Keratinocyte (primary cell): ENCODE data around the gene VPS50. TPM values are rescaled to one million over a fixed set of nuclear protein-coding genes. Genes with fewer than 3 reads are reported as not detected.

Source experiments
- DNase-seq: peaks from one replicate; pipeline ENCODE4 v3.0.0-alpha.2; 2011; ENCODE audit warnings: low read depth, missing footprints, low spot score
- FAIRE-seq: peaks from 2 replicates; lab custom pipeline; 2011; peaks lifted over from hg19 to GRCh38; lab: Jason Lieb, UNC
- H2AFZ ChIP-seq: 2 replicates; pipeline ENCODE4 v1.6.0; 2012; ENCODE audit warnings: low read length, control low read depth, inconsistent platforms; ENCODE audit not compliant: control insufficient read depth
- H3K27ac ChIP-seq: 2 replicates; pipeline ENCODE4 v1.5.1; 2011; ENCODE audit warnings: low read length; ENCODE audit not compliant: control insufficient read depth, insufficient read depth
- H3K27me3 ChIP-seq: 3 replicates; pipeline ENCODE4 v1.6.0; 2011; ENCODE audit warnings: low read length; ENCODE audit not compliant: control insufficient read depth, insufficient read depth; ENCODE audit errors: extremely low read depth
- H3K36me3 ChIP-seq, 2 experiments: 2 replicates in 1 of 2; 3 replicates in 1 of 2; pipeline ENCODE4 v1.5.1; 2011; ENCODE audit warnings: low read length in 2 of 2, mild to moderate bottlenecking in 1 of 2; ENCODE audit not compliant: control insufficient read depth in 2 of 2, insufficient read depth in 2 of 2; ENCODE audit errors: extremely low read depth in 1 of 2
- H3K4me1 ChIP-seq: 3 replicates; pipeline ENCODE4 v1.5.1; 2011; ENCODE audit warnings: low read length; ENCODE audit not compliant: control insufficient read depth, insufficient read depth; ENCODE audit errors: extremely low read depth
- H3K4me2 ChIP-seq: 3 replicates; pipeline ENCODE4 v1.6.0; 2011; ENCODE audit warnings: low read depth, low read length; ENCODE audit not compliant: control insufficient read depth, insufficient read depth; ENCODE audit errors: extremely low read depth
- H3K4me3 ChIP-seq, 3 experiments: fragments of 200-600 bp in 1 of 3; sonication (generic) in 1 of 3; 2 replicates in 2 of 3; 3 replicates in 1 of 3; pipeline ENCODE4 v1.5.1; 2011 to 2016; ENCODE audit warnings: low read length in 3 of 3, mild to moderate bottlenecking in 3 of 3, control low read depth in 2 of 3, inconsistent platforms in 1 of 3, low read depth in 1 of 3, mixed read lengths in 1 of 3, mixed run types in 1 of 3, moderate library complexity in 1 of 3; ENCODE audit not compliant: control insufficient read depth in 2 of 3, insufficient read depth in 2 of 3; ENCODE audit errors: extremely low read depth in 1 of 3
- H3K79me2 ChIP-seq: 2 replicates; pipeline ENCODE4 v1.6.0; 2012; ENCODE audit warnings: low read length; ENCODE audit not compliant: control insufficient read depth, insufficient read depth
- H3K9ac ChIP-seq: 3 replicates; pipeline ENCODE4 v1.6.0; 2011; ENCODE audit warnings: low read length; ENCODE audit not compliant: control insufficient read depth, insufficient read depth; ENCODE audit errors: extremely low read depth
- H3K9me1 ChIP-seq: 3 replicates; pipeline ENCODE4 v1.6.0; 2011; ENCODE audit warnings: low read length; ENCODE audit not compliant: control insufficient read depth, insufficient read depth; ENCODE audit errors: extremely low read depth
- H3K9me3 ChIP-seq: 2 replicates; pipeline ENCODE4 v1.5.1; 2012; ENCODE audit warnings: low read depth, low read length; ENCODE audit not compliant: control insufficient read depth
- H4K20me1 ChIP-seq: 3 replicates; pipeline ENCODE4 v1.6.0; 2011; ENCODE audit warnings: low read length; ENCODE audit not compliant: control insufficient read depth, insufficient read depth; ENCODE audit errors: extremely low read depth
- EZH2 ChIP-seq: IDR thresholded peaks from one replicate; pipeline ENCODE4 v1.6.1; 2012; ENCODE audit warnings: inconsistent platforms, mild to moderate bottlenecking, low read length, moderate library complexity
- dilution Hi-C: fragments of 300-500 bp; cut with MboI; formaldehyde crosslinking; loops from one replicate; pipeline ENCODE4 v1.7.0; 2020; ENCODE audit warnings: low sequenced_read_pairs; ENCODE audit not compliant: extremely low pct_ligation_motif_present
- polyA plus RNA-seq, 5 experiments: library from polyadenylated mRNA; depleted of rRNA in 3 of 5; stranded (reverse) in 3 of 5; stranded (forward) in 1 of 5; unstranded in 1 of 5; fragments of >200 nt; gene quantifications; 1 replicate in 1 of 5; 2 replicates in 3 of 5; 3 replicates in 1 of 5; pipeline versions ENCODE4 v1.2.1 to v1.2.3, GENCODE V29; 2011 to 2012; ENCODE audit warnings: missing spikeins in 2 of 5, low read depth in 1 of 5, low replicate concordance in 1 of 5
- TF ChIP-seq, protein P1 (sequence below), 3 experiments: IDR thresholded peaks in 1 of 3; conservative IDR thresholded peaks in 1 of 3; optimal IDR thresholded peaks in 1 of 3; 2 replicates in 2 of 3; 3 replicates in 1 of 3; pipeline versions ENCODE3 to v1.5.1; 2011; ENCODE audit warnings: low read length in 3 of 3, mild to moderate bottlenecking in 3 of 3, moderate library complexity in 2 of 3, control low read depth in 1 of 3, inconsistent platforms in 1 of 3; ENCODE audit not compliant: insufficient read depth in 2 of 3; ENCODE audit errors: extremely low read depth in 1 of 3

VPS50 gene
- polyA plus RNA-seq, 1 donor (not counting 4 experiments of a cell fraction or from before 2014, with no cell fraction given), result 17.0 TPM

DNA sequence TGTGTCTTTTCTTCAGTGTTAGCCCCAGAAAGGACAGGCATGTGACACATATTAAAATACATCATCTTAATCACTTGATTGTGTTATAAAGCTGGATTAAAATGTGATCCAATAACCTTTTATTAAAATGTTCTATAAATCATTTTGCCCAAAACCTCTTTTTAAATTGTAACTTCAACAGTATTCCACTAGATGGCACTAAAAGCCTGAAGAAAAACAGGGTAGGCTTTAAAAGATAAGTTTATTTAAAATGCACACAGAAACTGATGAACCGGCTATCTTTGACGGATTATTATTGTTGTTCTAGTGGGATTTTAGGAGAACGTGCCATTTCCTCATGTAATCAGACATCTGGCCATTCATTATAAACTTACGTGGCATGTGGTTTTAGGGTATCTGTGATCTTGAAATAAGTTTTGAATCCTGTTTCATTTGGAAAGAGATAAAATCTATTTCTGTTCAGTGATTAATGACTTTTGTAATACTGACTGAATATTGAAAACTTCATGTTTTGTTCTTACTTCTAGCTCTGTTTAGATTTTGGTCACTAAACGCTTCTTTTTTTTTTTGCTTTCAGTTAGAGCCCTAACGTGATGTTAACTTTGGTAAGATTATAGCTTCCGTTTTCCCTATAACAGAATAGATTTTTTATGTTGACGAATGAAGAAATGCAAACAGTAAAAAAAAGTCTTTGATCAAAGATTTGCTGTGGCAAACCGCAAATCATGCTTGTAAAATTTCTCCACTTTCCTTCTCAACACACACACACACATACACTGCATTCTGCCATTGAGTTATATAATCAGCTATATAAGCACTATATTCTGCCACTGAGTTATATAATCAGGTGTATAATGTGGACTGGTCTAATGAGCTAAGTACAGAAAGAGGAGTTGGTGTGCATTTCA lies 13.6 kb downstream of the VPS50 start:
- Histone ChIP-seq H3K79me2 (no peaks in the 10 kb centered on the region), H3K4me2 (no peak overlapping the region), H3K36me3 (no peaks in the 10 kb centered on the region), H3K9me1 (no peaks in the 10 kb centered on the region), H3K4me1 (no peaks in the 10 kb centered on the region), H3K27me3 (no peaks in the 10 kb centered on the region), H4K20me1 (no peaks in the 10 kb centered on the region), H2AFZ (no peak overlapping the region), H3K4me3 (no peak overlapping the region), H3K9me3 (no peaks in the 10 kb centered on the region), H3K9ac (no peak overlapping the region), H3K27ac (no peak overlapping the region)
- dilution Hi-C loops, result no loop called here
- DNase-seq (no peak), FAIRE-seq (no peak)
- no peak for TF ChIP-seq EZH2
- TF ChIP-seq, protein P1, sequence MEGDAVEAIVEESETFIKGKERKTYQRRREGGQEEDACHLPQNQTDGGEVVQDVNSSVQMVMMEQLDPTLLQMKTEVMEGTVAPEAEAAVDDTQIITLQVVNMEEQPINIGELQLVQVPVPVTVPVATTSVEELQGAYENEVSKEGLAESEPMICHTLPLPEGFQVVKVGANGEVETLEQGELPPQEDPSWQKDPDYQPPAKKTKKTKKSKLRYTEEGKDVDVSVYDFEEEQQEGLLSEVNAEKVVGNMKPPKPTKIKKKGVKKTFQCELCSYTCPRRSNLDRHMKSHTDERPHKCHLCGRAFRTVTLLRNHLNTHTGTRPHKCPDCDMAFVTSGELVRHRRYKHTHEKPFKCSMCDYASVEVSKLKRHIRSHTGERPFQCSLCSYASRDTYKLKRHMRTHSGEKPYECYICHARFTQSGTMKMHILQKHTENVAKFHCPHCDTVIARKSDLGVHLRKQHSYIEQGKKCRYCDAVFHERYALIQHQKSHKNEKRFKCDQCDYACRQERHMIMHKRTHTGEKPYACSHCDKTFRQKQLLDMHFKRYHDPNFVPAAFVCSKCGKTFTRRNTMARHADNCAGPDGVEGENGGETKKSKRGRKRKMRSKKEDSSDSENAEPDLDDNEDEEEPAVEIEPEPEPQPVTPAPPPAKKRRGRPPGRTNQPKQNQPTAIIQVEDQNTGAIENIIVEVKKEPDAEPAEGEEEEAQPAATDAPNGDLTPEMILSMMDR (optimal IDR thresholded peaks at IDR 0.05 in 1 of 3, IDR thresholded peaks at IDR 0.05 in 1 of 3, conservative IDR thresholded peaks at IDR 0.05 in 1 of 3; ENCODE audit: extremely low read depth in 1 of 3, insufficient read depth in 2 of 3, low read length in 3 of 3), result peak in 1 of 3 experiments; percentile 31

DNA sequence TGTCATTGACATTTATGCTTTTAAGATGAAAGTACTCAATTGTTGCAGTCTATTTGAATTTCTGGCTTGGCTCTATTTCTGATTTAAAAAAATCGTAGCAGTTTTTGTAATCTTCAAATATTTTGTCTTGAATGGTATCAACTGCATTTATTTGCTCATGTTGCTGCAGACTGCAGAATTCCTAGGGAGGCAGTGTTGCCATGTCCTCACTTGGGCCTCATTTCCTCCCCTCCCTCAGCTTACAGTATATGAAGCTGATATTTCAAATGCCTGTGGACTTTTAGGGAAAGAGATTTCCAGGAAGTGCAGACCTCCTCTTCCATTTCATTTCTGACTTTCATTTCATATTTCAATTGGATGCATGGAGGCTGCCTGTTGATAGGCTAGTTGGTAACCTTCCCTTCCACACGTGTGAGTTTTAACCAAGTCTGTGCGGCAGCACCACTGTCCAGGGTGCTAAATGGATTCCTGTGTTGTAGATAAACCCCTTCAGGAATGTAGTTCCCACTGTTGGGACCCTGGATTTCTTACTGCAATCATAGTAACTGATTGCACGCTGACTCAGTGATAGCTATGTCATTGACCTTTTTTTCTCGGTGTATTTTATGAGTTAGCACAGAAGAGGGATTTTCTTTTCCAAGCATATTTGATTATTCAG lies 17.5 kb downstream of the VPS50 start:
- Histone ChIP-seq H3K36me3 (no peaks in the 10 kb centered on the region), H3K79me2 (no peaks in the 10 kb centered on the region), H3K4me2 (no peak overlapping the region), H3K9me1 (no peaks in the 10 kb centered on the region), H4K20me1 (no peaks in the 10 kb centered on the region), H3K9ac (no peak overlapping the region), H3K9me3 (no peaks in the 10 kb centered on the region), H3K4me1 (no peaks in the 10 kb centered on the region), H3K4me3 (no peak overlapping the region), H2AFZ (no peak overlapping the region), H3K27me3 (no peaks in the 10 kb centered on the region), H3K27ac (no peak overlapping the region)
- FAIRE-seq, result no peak
- dilution Hi-C loops, result no loop called here
- no peak for DNase-seq
- TF ChIP-seq EZH2, result no peak
- TF ChIP-seq, protein P1 (optimal IDR thresholded peaks at IDR 0.05 in 1 of 3, IDR thresholded peaks at IDR 0.05 in 1 of 3, conservative IDR thresholded peaks at IDR 0.05 in 1 of 3; ENCODE audit: extremely low read depth in 1 of 3, insufficient read depth in 2 of 3, low read length in 3 of 3), result no peak
